ENCODE results near the gene ODF2L.

Gene ODF2L

GRCh38 chr1:86395751-86396497, at the start of gene ODF2L:
Gene ODF2L, minus strand, starts transcription at chr1:86396323. Its CDS starts 9,296 bp downstream, at chr1:86387027.
- peak; percentile 87 for DNase-seq (ENCODE audit: low spot score)

GRCh38 chr1:86445919-86446318, 49.8 kb upstream of the ODF2L start:
- DNase-seq (ENCODE audit: low spot score): no peak

GRCh38 chr1:86441997-86442396, 45.9 kb upstream of the ODF2L start:
- no peak for DNase-seq (ENCODE audit: low spot score)

GRCh38 chr1:86441581-86441980, 45.5 kb upstream of the ODF2L start:
- DNase-seq (ENCODE audit: low spot score): no peak

GRCh38 chr1:86436041-86436440, 39.9 kb upstream of the ODF2L start:
- DNase-seq (ENCODE audit: low spot score): no peak

- DNase-seq (ENCODE audit: low spot score): no peak
Observed at GRCh38 chr1:86435327-86435726, 39.2 kb upstream of the ODF2L start.

- DNase-seq (ENCODE audit: low spot score): no peak
Observed at GRCh38 chr1:86434059-86434458, 37.9 kb upstream of the ODF2L start.

GRCh38 chr1:86430376-86430775, 34.3 kb upstream of the ODF2L start:
- DNase-seq (ENCODE audit: low spot score): no peak

- DNase-seq (ENCODE audit: low spot score): peak; percentile 72
Observed at GRCh38 chr1:86429835-86430234, 33.7 kb upstream of the ODF2L start.

- DNase-seq (ENCODE audit: low spot score): no peak
Observed at GRCh38 chr1:86429122-86429725, 33.1 kb upstream of the ODF2L start.

- no peak for DNase-seq (ENCODE audit: low spot score)
Observed at GRCh38 chr1:86423873-86424272, 27.8 kb upstream of the ODF2L start, which contains the start of gene CLCA2. Gene CLCA2, plus strand, starts transcription at chr1:86424171. Its CDS starts 77 bp downstream, at chr1:86424248.

GRCh38 chr1:86423473-86423872, 27.4 kb upstream of the ODF2L start:
- no peak for DNase-seq (ENCODE audit: low spot score)

- no peak for DNase-seq (ENCODE audit: low spot score)
Observed at GRCh38 chr1:86421601-86422280, 25.6 kb upstream of the ODF2L start.

GRCh38 chr1:86419277-86419903, 23.3 kb upstream of the ODF2L start:
- peak; percentile 63 for DNase-seq (ENCODE audit: low spot score)

GRCh38 chr1:86416343-86416742, 20.2 kb upstream of the ODF2L start:
- DNase-seq (ENCODE audit: low spot score): no peak

GRCh38 chr1:86410879-86411278, 14.8 kb upstream of the ODF2L start:
- DNase-seq (ENCODE audit: low spot score): no peak

- DNase-seq (ENCODE audit: low spot score): no peak
Observed at GRCh38 chr1:86409416-86410021, 13.4 kb upstream of the ODF2L start.

- DNase-seq (ENCODE audit: low spot score): no peak
Observed at GRCh38 chr1:86396498-86396890, 371 bp upstream of the ODF2L start.

GRCh38 chr1:86394416-86394815, 1.7 kb downstream of the ODF2L start:
- no peak for DNase-seq (ENCODE audit: low spot score)

GRCh38 chr1:86389307-86389706, 6.8 kb downstream of the ODF2L start:
- no peak for DNase-seq (ENCODE audit: low spot score)

GRCh38 chr1:86388777-86389176, 7.3 kb downstream of the ODF2L start:
- no peak for DNase-seq (ENCODE audit: low spot score)
